ENCODE data around the gene RASAL1.

The RASAL1 gene

DNA sequence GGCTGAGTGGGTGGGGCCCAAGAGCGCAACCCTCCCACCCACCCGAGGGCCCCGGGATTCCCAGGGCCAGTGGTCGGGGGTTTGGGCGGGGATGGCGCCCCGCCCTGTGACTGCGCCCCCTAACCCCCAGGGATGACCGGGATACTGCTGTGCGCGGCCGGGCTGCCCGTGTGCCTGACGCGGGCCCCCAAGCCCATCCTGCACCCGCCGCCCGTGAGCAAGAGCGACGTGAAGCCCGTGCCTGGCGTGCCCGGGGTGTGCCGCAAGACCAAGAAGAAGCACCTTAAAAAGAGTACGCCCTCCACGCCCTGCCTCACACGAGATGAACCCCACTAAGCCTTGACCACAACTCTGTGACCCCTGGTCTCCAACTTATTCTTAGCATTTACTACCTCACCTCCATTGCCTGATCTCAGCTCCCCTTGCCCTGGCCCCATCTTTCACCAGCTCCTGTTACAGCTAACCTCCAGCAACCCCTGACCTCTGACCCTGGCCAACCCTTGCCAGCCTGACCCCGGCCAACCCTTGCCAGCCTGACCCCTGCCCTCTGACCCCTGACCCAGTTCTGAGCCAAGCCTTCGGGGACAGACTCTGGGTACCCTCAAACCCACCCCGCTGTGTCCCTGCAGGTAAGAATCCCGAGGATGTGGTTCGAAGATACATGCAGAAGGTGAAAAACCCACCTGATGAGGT lies 42.0 kb downstream of the RASAL1 start:
- DNase-seq: no peak

DNA sequence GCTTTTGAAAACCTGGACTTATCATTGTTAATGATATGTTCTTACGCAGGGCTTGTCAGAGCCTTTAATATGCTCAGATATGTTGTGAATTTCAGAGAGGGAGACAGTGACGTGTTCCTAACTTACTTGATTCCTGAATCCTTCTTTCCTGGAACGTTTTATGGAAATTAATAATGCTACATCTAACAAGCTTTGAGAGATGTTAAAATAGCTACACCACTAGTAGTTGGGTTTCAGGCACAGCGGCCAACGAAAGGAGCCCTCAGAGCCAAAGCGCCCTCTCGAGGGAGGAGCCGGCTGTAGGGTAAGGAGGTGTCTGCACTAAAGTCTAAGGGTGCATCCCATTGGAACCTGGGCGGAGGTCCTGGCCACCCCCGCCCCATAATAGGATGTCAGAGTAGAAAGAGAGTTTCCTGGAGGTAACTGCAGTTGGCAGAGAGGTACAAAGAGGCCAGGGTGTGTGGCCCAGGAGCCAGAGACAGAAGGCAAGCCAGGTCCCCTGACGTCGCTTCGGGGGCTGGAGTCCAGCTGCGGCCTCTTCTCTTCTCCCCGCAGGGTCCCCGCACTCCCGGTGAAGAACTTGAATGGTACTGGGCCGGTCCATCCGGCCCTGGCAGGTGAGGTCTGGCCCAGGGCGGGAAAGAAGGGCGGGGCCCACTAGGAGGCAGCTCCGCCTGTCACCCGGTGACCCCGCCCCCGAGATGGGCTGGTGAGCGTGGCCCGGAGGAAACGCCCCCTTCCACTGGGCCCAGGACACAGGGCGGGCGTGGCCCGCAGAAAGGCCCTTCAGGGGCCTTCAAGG lies 42.8 kb downstream of the RASAL1 start:
- DNase-seq: no peak

DNA sequence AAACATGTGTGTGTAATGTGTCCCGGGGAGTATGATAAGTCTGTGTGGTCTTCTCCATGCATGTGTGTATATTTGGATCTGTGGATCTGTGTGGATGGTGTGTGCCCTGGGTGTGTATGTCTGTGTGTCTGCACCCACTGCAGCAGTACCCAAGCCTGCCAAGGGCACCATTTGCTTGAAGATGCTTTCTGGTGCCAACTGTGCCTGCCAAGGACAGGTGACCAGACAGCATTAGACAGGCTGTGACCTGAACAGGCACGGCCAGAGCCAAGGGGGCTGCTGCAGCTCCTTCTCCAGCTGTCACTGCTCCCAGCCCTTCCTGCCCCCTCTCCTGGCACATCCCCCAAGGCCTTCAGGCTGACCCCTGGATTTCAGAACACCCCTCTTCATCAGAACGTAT lies 44.1 kb downstream of the RASAL1 start:
- DNase-seq: no peak

DNA sequence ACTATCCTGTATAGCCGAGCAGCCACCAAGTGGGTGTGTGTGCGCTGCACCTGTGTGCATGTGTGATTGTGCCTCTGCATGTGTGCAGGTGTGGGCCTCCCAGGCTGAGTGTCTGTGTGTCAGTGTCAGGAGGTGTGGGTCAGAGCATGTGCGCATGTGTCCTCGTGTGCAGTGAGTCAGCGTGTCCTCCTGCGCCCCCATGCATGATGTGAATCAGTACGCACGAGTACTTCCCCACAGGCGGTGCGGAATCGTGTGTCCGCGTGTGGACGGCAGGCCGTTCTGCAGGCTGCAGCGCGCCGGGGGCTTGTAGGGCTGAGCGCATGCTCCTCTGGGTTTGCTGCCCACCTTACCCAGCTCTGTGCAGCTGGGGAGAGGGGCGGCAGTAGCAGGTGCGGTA lies 44.8 kb downstream of the RASAL1 start:
- DNase-seq: no peak

DNA sequence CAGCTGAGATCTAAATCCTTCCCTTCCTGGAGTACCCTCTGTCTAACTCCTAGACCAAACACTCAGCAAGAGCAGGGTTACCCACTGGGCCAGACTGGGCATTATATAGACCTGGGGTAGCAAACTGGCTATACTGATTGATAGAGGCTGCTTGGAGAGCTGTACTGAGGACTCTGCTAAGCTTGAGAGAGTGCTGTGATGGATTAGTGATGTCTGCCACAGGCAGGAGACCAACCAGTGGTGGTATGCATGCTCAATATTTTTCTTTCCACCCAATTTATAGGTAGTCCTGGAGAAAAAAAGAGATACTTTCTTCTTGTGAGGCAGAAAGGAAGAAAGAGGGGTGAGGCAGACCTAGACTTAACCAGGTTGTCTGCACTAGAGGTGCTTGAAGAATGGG lies 45.7 kb downstream of the RASAL1 start:
- no peak for DNase-seq

DNA sequence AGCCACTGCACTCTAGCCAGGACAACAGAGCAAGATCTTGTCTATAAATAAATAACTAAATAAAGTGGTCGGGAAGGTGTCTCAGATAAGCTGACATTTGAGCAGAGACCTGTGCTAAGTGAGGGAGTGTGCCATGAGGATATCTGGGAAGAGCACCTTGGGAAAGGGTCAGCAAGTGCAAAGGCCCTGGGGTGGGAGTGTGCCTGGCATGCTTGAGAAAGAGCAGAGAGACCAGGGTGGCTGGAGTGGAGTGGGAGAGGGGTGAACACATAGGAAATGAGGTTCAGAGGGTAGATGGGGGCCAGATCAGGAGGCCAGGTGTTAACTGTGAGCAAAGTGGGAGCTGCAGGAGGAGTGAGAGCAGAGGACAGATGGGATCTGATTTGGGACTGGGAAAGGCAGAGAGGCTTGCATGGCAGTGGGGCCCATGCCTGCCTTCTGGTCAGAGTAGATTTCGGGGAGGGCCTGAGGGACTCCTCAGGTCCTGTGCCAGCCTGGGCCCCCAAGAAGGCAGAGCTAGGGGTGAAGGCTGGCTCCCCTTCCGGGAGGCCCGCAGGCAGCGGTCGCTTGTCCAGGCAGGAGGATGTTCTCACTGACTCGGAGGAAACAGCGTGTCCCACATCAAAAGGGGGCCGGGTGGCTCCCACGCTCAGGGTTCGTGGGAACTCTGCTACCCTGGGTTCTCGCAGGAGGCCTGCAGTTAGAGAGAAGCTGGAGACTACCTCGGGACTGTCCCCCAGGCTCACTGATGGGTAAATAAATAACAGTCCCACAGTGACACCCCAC lies 46.4 kb downstream of the RASAL1 start:
- DNase-seq: no peak

DNA sequence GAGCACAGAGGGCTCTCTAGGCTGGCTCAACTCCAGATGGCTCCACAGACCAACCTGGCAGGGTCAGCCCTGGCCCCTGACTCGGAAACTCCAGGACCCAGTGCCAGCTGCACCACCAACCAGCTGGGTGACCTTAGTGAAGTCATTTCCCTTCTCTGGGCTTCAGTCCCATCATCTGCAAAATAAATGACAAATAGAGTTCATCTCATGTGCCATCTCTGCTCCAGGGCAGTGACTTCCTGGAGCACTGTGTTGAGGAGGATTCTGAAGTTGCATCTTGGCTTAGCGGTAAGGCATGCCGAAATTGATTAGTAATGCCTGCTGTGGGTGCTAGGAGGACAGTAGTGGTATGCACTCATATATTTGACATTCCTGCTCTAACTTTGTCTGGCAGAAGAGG lies 47.5 kb downstream of the RASAL1 start:
- no peak for DNase-seq

DNA sequence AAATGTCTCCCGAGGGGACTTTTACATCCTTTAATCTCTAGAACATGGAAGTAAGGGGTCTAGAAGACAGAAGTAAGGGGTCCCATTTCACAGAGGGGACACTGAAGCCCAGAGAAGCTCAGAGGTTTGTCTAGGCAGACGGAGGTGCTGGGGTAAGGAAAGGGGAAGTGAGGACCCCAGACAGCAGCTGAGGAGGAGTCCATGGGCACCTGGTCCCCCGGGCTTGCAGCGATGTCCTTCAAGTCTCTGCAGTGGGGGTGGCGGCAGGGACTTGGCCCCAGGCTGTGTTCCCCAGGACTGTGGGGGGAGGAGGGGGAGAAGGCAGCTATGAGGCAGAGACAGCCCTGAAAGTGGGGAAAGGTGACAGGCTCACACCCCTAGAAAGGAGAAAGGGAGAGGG lies 48.4 kb downstream of the RASAL1 start:
- no peak for DNase-seq

DNA sequence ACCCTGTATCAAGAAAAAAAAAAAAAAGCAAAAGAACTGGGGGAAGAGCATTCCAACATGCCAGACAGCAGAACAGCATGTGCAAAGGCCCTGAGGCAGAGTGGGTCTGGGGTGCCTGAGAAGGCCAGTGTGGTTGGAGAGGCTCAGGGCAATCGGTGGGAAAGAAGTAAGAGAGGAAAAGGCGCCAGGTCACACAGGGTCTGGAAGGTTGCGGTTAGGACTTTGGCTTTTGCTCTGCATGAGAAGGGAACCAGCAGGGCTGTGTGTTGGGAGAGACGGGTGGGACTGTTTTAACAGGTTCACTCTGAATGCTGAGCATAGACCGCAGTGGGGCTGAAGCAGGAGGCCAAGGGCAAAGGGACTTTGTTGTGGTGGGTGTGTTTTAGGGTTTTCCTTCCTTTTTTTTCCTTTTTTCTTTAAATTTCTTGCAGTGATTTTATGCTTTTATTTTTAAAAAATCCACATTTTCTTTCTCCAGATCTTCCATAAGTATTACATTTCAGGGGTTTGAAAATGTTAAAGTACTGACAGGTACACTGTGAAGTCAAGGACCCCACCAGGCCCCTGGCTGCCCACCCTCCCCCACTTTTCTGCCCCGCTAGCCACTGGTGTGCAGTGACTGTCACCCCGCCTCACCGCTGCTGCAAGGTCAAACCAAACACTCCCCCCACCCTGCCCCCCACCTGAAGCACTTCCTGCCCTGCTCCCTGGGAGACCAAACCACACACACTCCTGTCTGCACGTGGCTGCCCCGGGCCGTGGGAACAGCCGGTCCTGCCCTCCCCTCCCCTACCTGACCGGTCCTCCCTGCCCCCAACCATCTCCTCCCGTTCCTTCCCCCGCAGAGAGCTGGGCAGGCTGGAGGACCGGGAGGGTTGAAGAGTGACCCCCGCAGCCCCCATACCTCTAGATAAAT lies 49.1 kb downstream of the RASAL1 start:
- DNase-seq: no peak

DNA sequence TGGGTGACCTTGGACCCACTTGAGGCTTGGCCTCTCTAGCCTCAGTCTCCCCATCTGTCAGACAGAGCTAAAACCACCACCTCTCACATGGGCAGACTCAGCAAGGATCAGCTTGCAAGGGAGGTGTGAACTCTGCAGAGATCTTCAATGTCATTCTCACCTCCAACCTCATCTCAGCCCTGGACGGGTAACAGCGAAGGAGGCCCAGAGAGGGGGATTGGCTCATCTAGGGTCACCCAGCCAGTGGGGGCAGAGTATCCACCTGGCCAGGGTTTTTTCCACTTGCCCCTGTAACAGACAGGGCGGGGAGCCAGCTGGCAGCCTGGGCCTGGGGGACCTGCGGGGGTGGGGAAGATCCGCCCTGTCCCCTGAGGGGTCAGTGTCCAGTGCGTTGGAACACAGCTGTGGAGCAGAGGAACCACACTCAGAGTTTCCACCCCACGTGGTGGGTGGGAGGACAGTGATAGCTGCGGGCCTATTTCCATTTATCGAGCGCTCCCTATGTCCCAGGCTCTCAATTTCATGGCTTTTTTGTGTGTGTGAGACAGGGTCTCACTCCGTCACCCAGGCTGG lies 51.6 kb downstream of the RASAL1 start:
- no peak for DNase-seq

DNA sequence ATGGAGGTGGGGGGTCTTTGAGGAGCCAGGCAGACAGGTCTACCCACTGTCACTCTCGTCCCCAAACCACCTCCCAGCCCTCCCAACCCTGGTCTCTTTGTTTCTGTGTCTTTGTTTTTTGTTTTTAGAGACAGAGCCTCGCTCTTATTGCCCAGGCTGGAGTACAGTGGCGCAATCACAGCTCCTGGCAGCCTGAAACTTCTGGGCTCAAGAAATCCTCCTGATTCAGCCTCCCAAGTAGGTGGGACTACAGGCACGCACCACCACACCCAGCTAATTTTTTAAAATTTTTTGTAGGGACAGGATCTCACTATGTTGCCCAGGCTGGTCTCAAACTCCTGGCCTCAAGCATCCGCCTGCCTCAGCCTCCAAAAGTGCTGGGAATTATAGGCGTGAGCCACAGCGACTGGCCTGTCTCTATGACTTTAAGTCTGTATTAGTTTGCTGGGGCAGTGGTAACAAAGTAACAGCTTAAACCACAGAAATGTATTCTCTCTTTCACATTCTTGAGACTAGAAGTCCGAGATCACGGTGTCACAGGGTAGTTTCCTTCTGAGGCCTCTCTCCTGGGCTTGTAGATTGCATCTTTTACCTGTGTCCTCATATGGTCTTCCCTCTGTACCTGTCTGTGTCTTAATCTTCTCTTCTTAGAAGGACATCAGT lies 52.9 kb downstream of the RASAL1 start:
- no peak for DNase-seq

DNA sequence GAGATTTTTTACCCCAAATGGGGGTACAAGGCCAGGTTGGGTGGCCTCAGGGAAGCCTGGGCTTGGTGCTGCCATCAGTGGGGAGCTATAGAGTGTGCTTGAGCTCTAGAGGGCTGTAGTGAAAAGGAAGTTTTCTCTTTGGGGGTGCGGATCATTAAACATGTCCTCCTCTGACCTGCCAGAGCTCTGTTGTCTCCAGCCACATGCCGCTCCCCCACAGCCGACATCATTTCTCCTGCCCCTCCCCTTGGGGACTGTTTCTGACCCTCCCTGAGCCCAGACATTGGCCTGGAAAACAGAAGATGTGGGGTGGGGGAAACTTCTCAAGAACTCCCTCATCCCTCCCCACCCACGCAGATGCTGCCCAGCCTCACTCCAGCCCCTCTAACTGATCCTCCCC lies 53.7 kb downstream of the RASAL1 start:
- no peak for DNase-seq

DNA sequence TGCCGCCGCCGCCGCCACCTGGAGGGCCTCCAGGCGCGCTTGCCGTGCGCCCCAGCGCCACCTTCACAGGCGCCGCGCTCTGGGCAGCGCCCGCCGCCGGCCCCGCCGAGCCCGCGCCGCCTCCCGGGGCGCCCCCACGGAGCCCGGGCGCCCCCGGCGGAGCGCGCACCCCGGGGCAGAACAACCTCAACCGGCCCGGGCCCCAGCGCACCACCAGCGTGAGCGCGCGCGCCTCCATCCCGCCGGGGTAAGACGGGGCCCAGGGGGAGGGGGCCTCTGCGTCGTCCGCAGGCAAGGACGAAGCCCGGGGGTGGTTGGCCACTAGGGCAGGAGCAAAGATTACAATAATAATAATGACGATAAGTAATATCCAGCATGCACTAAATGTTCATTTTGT lies 57.7 kb downstream of the RASAL1 start:
- no peak for DNase-seq

DNA sequence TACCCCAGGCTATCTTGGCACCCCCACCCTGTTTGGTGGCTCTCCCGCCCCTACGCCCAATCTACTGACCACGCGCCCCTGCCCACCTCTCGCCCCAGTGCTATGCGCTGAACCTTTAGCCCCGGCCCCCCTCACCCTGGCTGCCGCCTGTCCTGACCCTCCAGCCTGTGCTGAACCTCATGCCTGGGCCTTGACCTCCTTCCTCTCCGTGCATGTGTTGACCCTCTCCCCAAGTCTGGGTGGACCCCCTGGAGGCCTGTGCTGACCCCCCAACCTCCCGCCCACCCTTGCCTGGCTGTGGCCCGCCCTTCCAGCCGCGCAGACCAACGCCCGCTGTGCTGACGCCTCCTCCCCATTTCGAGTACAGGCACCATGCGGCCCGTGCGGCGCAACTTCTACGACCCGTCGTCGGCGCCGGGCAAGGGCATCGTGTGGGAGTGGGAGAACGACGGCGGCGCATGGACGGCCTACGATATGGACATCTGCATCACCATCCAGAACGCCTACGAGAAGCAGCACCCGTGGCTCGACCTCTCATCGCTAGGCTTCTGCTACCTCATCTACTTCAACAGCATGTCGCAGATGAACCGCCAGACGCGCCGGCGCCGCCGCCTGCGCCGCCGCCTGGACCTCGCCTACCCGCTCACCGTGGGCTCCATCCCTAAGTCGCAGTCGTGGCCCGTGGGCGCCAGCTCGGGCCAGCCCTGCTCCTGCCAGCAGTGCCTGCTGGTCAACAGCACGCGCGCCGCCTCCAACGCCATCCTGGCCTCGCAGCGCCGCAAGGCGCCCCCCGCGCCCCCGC lies 58.3 kb downstream of the RASAL1 start:
- no peak for DNase-seq

DNA sequence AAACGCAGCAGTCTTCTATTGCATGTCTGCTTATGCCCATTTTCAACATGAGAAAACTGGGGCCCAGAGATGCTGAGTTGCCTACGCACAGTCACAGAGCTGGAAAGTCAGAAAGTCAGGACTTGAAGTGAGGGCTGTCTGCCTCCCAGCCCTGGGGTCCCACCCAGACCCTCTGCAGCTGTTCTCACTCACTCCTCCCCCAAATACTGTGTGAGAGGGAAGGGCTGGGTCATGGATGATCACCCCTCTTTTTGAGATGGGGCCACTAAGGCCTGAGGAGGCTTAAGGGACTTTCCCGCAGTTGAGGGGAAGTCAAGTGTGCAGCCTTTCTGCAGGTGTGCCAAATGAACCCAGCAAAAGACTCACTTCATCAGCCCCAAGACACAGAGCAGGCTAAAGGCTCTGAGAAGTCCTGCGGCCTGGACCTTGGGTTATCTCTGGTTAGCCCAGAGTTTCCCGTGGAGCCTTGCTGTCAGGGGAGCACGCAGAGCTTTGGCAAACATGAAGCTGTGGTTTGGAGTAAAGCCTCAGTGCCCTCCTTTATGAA lies 60.4 kb downstream of the RASAL1 start:
- DNase-seq: no peak

DNA sequence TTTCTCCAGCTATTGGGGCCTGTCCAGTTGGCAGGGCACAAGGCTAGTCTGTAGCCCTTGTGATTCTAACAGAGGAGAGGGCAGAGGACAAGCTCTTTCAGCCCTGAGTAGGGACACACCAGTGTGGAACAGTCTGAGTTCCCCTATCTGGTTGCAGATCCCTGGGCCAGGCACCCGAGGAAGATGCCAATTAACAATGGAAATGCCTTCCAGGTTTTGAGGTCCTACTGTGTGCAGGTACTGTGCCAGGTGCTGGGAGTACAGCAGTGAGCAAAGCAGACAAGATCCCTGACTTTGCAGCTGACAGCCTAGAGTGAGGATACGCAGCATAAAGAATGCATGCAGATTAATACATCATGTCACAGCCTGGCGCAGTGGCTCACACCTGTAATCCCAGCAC lies 62.0 kb downstream of the RASAL1 start:
- no peak for DNase-seq

DNA sequence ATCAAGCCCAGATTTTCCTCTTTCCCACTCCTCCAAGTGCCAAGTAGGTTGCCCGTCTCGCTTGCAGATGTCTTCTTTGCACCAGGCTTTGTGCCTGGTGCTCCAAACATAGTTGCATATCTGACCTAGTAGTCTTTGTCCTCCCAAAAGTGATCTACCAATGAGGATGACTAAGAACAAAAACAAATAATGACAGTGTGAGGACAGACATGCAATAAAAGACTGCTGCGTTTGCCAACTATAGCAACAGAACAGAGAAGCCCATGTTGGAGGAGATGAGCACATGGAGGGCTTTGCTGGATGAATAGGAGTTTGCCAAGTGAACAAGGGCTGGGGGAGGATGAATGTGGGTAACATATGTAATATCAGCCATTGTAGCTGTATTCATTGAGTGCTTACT lies 63.4 kb downstream of the RASAL1 start:
- DNase-seq: no peak

DNA sequence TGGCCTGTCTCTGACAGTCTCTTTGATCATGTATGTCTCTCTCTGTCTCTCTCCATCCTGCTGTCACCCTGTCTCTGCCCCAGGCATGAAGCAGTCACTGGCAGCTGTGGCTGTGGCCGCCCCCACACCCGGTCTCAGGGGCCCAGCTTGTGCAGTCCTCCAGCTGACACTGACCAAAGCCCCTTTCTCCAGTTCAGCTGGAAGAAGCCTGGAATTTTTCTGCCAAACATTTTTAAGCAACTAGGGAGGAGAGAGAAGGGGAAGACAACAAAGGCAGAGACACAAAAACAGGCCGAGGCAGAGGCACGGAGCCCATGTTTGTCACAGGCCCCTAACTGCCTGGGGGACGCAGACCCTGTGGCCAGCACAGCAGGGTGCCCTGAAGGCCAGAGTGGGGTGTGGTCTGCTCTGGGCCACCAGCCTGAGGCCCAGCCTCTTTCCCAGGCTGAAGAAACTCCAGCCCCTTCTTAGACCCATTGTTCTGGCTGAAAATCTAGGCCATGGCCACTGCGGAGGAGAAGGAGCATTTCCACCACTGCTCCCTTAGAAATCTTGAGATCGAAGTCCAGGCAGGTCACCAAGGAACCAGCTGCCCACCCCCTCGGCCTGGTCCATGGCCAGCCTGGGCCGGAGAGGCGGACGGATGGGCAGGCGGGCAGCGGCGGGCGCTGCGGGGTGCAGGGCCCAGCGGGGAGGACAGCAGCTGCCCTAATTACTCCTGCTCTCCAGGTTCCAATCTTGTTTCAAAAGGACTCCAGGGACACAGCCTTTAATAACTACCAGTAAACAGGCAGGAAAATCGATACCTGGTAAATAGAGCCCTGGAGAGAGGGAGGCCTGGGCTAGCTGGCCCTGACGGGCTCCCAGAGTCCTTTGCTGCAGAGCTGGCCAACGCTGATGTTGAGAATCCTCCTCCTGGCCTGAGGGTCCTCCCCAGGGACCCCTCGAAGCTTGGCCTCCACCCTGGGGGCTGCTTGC lies 64.1 kb downstream of the RASAL1 start:
- DNase-seq: peak; percentile 99

All from NCI-H1092 treated with DMSO at 0.1 percent for 48 hours (cell line).